ENCODE measurements around the gene FNIP1. TPM values are rescaled to one million over a fixed set of nuclear protein-coding genes. Genes with fewer than 3 reads are reported as not detected.

FNIP1 gene
- total RNA-seq, 2 donors from 2014 or later: 19.9 to 25.6 TPM

GRCh38 chr5:131630208-131630962 lies 166.4 kb downstream of the FNIP1 start:
- TF ChIP-seq, protein P1, sequence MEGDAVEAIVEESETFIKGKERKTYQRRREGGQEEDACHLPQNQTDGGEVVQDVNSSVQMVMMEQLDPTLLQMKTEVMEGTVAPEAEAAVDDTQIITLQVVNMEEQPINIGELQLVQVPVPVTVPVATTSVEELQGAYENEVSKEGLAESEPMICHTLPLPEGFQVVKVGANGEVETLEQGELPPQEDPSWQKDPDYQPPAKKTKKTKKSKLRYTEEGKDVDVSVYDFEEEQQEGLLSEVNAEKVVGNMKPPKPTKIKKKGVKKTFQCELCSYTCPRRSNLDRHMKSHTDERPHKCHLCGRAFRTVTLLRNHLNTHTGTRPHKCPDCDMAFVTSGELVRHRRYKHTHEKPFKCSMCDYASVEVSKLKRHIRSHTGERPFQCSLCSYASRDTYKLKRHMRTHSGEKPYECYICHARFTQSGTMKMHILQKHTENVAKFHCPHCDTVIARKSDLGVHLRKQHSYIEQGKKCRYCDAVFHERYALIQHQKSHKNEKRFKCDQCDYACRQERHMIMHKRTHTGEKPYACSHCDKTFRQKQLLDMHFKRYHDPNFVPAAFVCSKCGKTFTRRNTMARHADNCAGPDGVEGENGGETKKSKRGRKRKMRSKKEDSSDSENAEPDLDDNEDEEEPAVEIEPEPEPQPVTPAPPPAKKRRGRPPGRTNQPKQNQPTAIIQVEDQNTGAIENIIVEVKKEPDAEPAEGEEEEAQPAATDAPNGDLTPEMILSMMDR (conservative IDR thresholded peaks at IDR 0.05): no peak
- no peak overlapping the region for H3K4me3 ChIP-seq (ENCODE audit: low read length)

GRCh38 chr5:131628990-131629389 lies 167.8 kb downstream of the FNIP1 start:
- no peaks in the 10 kb centered on the region for H3K9me3 Mint-ChIP-seq
- H3K4me1 Mint-ChIP-seq: peaks cover 6% of the 10 kb centered on the region
- H3K4me3 Mint-ChIP-seq: no peak overlapping the region
- no peaks in the 10 kb centered on the region for H3K9me3 ChIP-seq (ENCODE audit: control insufficient read depth, low read length)
- H3K36me3 Mint-ChIP-seq (ENCODE audit: low read depth): peaks cover 5% of the 10 kb centered on the region
- WGBS, 2 experiments (ENCODE audit: insufficient coverage in 1 of 2, insufficient read length in 1 of 2): 92 to 100% methylated on average over 1 of the region's 1 CpG
- TF ChIP-seq, protein P1 (conservative IDR thresholded peaks at IDR 0.05): no peak
- peak overlapping the region; percentile 20 for H3K27ac Mint-ChIP-seq
- no peaks in the 10 kb centered on the region for H3K4me1 ChIP-seq (ENCODE audit: control insufficient read depth, insufficient read depth, low read length)
- H3K9ac ChIP-seq (ENCODE audit: extremely low read depth, low read length, poor library complexity, severe bottlenecking): no peak overlapping the region
- no peaks in the 10 kb centered on the region for H3K36me3 ChIP-seq (ENCODE audit: control insufficient read depth, insufficient read depth, low read length)
- H3K27me3 ChIP-seq (ENCODE audit: control insufficient read depth, insufficient read depth, low read length, poor library complexity, severe bottlenecking): no peaks in the 10 kb centered on the region
- no peak overlapping the region for H3K27ac ChIP-seq (ENCODE audit: low read depth, low read length)
- no peak overlapping the region for H3K4me3 ChIP-seq (ENCODE audit: low read length)
- no peaks in the 10 kb centered on the region for H3K27me3 Mint-ChIP-seq (ENCODE audit: insufficient read depth)
- no peak for DNase-seq

More at GRCh38 chr5:131630208-131630962, 166.4 kb downstream of the FNIP1 start:
- H3K4me1 Mint-ChIP-seq: peaks cover 11% of the 10 kb centered on the region
- H3K27me3 Mint-ChIP-seq (ENCODE audit: insufficient read depth): no peaks in the 10 kb centered on the region
- no peaks in the 10 kb centered on the region for H3K9me3 Mint-ChIP-seq
- 86 to 91% methylated on average over 4 of the region's 4 CpGs for WGBS, 2 experiments (ENCODE audit: insufficient coverage in 1 of 2, insufficient read length in 1 of 2)
- H3K36me3 ChIP-seq (ENCODE audit: control insufficient read depth, insufficient read depth, low read length): no peaks in the 10 kb centered on the region
- no peaks in the 10 kb centered on the region for H3K9me3 ChIP-seq (ENCODE audit: control insufficient read depth, low read length)
- no peak overlapping the region for H3K9ac ChIP-seq (ENCODE audit: extremely low read depth, low read length, poor library complexity, severe bottlenecking)
- H3K4me3 Mint-ChIP-seq: no peak overlapping the region
- H3K36me3 Mint-ChIP-seq (ENCODE audit: low read depth): peaks cover 3% of the 10 kb centered on the region
- no peaks in the 10 kb centered on the region for H3K4me1 ChIP-seq (ENCODE audit: control insufficient read depth, insufficient read depth, low read length)
- no peak overlapping the region for H3K27ac Mint-ChIP-seq
- H3K27me3 ChIP-seq (ENCODE audit: control insufficient read depth, insufficient read depth, low read length, poor library complexity, severe bottlenecking): no peaks in the 10 kb centered on the region
- H3K27ac ChIP-seq (ENCODE audit: low read depth, low read length): no peak overlapping the region
- DNase-seq: no peak

DNA sequence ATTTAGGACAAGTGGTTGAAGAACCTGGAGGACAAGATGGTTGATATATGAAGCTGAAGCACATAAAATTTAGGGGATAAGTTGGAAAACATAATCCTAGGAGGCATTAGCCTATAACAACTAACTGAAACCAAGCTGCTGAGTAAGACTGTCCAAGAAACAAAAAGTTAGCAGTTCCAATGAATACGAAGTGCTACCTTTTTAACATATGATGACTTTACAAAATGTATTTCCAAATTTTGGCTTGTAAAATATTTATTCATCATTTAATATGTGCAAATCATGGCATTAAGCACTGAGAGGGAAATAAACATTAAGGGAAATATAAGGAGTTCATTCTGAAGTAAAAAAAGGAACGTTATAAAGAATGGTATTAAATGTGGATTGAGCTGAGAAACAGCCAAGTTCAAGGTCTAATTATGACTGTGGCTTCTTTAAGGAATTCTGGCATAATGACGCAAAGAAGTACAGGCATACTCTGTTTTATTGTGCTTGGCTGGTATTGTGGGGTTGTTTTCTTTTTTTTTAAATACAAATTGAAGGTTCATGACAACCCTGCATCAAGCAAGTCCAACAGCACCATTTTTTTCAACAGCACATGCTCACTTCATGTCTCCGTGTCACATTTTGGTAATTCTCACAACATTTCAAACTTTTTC lies 169.5 kb downstream of the FNIP1 start:
- Histone ChIP-seq H3K9ac (ENCODE audit: extremely low read depth, low read length, poor library complexity, severe bottlenecking) (no peak overlapping the region), H3K4me1 (ENCODE audit: control insufficient read depth, insufficient read depth, low read length) (no peaks in the 10 kb centered on the region), H3K27me3 (ENCODE audit: control insufficient read depth, insufficient read depth, low read length, poor library complexity, severe bottlenecking) (no peaks in the 10 kb centered on the region), H3K9me3 (ENCODE audit: control insufficient read depth, low read length) (no peaks in the 10 kb centered on the region), H3K27ac (ENCODE audit: low read depth, low read length) (no peak overlapping the region), H3K36me3 (ENCODE audit: control insufficient read depth, insufficient read depth, low read length) (no peaks in the 10 kb centered on the region), H3K4me3 (ENCODE audit: low read length) (no peak overlapping the region)
- TF ChIP-seq, protein P1 (conservative IDR thresholded peaks at IDR 0.05): no peak
- no peak for DNase-seq
- Mint-ChIP-seq H3K27me3 (ENCODE audit: insufficient read depth) (no peaks in the 10 kb centered on the region), H3K4me3 (no peak overlapping the region), H3K27ac (no peak overlapping the region), H3K9me3 (no peaks in the 10 kb centered on the region), H3K4me1 (peaks cover 4% of the 10 kb centered on the region), H3K36me3 (ENCODE audit: low read depth) (peaks cover 5% of the 10 kb centered on the region)
- WGBS, 2 experiments (ENCODE audit: insufficient coverage in 1 of 2, insufficient read length in 1 of 2): 92 to 94% methylated on average over 2 to 3 of the region's 4 CpGs
